Stimulated activated naive CD8-positive, alpha-beta T cell treated with anti-CD3 and anti-CD28 coated beads, Interleukin-15, Interleukin-2, amounts not matched to agents 100 ng/mL and 50 ng/mL, for 24 hours (primary cell): Measurements from ENCODE around the gene PBX4.
A peak's percentile ranks its signal among the peaks of the same experiment; 100 is the strongest.
"Not testable (repeated sequence)": the region's sequence is repeated elsewhere in the genome, so short reads cannot be mapped to it uniquely, and the experiment has no call there.

Experiments used
- H3K27ac Mint-ChIP-seq: one replicate; pipeline ENCODE4 v1.8.0; 2021; ENCODE audit warnings: mild to moderate bottlenecking, mixed read lengths
- H3K27me3 Mint-ChIP-seq: one replicate; pipeline ENCODE4 v1.8.0; 2021; ENCODE audit warnings: mixed read lengths
- H3K36me3 Mint-ChIP-seq: one replicate; pipeline ENCODE4 v1.8.0; 2021; ENCODE audit warnings: low read depth, mixed read lengths
- H3K4me1 Mint-ChIP-seq: one replicate; pipeline ENCODE4 v1.8.0; 2021; ENCODE audit warnings: low read depth, mixed read lengths
- H3K4me3 Mint-ChIP-seq: one replicate; pipeline ENCODE4 v1.8.0; 2021; ENCODE audit warnings: mild to moderate bottlenecking, mixed read lengths
- H3K9me3 Mint-ChIP-seq: one replicate; pipeline ENCODE4 v1.8.0; 2021; ENCODE audit warnings: mixed read lengths

PBX4 gene

GRCh38 chr19:19618219-19619051 is at the start of gene PBX4:
Gene PBX4 (minus strand): TSS chr19:19618687. CDS start chr19:19618629, 58 bp downstream.
- Mint-ChIP-seq H3K27ac (peak within 1 kb of the TSS; percentile 89), H3K27me3 (no peaks in the 10 kb centered on the region), H3K9me3 (no peaks in the 10 kb centered on the region), H3K4me3 (peak within 1 kb of the TSS; percentile 86), H3K36me3 (peaks cover 8% of the 10 kb centered on the region), H3K4me1 (peaks cover 47% of the 10 kb centered on the region)

- peaks cover 31% of the 10 kb centered on the region for H3K36me3 Mint-ChIP-seq
- H3K4me1 Mint-ChIP-seq = peaks cover 51% of the 10 kb centered on the region
- not testable (repeated sequence) for H3K27me3 Mint-ChIP-seq, H3K9me3 Mint-ChIP-seq, H3K4me3 Mint-ChIP-seq, H3K27ac Mint-ChIP-seq
These were observed 47.0 kb upstream of the PBX4 start for GRCh38 chr19:19665420-19665948.

- no peaks in the 10 kb centered on the region for H3K27me3 Mint-ChIP-seq
- H3K4me3 Mint-ChIP-seq = peak within 1 kb of the TSS; percentile 93
- peaks cover 27% of the 10 kb centered on the region for H3K36me3 Mint-ChIP-seq
- H3K9me3 Mint-ChIP-seq = no peaks in the 10 kb centered on the region
- peak within 1 kb of the TSS; percentile 97 for H3K27ac Mint-ChIP-seq
- H3K4me1 Mint-ChIP-seq = peaks cover 40% of the 10 kb centered on the region
These were observed 45.0 kb upstream of the PBX4 start, which contains the start of gene ATP13A1 for GRCh38 chr19:19663256-19664120. Gene ATP13A1 (minus strand): TSS chr19:19663676. CDS start chr19:19663666, 10 bp downstream.

- Mint-ChIP-seq H3K9me3 (no peaks in the 10 kb centered on the region), H3K4me3 (peak overlapping the region; percentile 93), H3K4me1 (peaks cover 34% of the 10 kb centered on the region), H3K36me3 (peaks cover 33% of the 10 kb centered on the region), H3K27me3 (no peaks in the 10 kb centered on the region), H3K27ac (peak overlapping the region; percentile 94)
These were observed 44.4 kb upstream of the PBX4 start for GRCh38 chr19:19662871-19663255.

GRCh38 chr19:19662344-19662743 is 43.9 kb upstream of the PBX4 start:
- H3K4me3 Mint-ChIP-seq = peak overlapping the region; percentile 93
- H3K36me3 Mint-ChIP-seq = peaks cover 37% of the 10 kb centered on the region
- no peaks in the 10 kb centered on the region for H3K9me3 Mint-ChIP-seq

GRCh38 chr19:19661675-19662251 is 43.3 kb upstream of the PBX4 start:
- Mint-ChIP-seq H3K36me3 (peaks cover 40% of the 10 kb centered on the region), H3K4me3 (peak overlapping the region; percentile 93), H3K27ac (peak overlapping the region; percentile 94), H3K4me1 (peaks cover 25% of the 10 kb centered on the region), H3K27me3 (no peaks in the 10 kb centered on the region), H3K9me3 (no peaks in the 10 kb centered on the region)

More at GRCh38 chr19:19662344-19662743, 43.9 kb upstream of the PBX4 start:
- H3K27me3 Mint-ChIP-seq = no peaks in the 10 kb centered on the region
- peak overlapping the region; percentile 94 for H3K27ac Mint-ChIP-seq
- peaks cover 29% of the 10 kb centered on the region for H3K4me1 Mint-ChIP-seq

GRCh38 chr19:19661141-19661674 is 42.7 kb upstream of the PBX4 start:
- H3K36me3 Mint-ChIP-seq = peaks cover 46% of the 10 kb centered on the region
- H3K9me3 Mint-ChIP-seq = no peaks in the 10 kb centered on the region
- peaks cover 22% of the 10 kb centered on the region for H3K4me1 Mint-ChIP-seq
- H3K27ac Mint-ChIP-seq = peak overlapping the region; percentile 94
- H3K27me3 Mint-ChIP-seq = no peaks in the 10 kb centered on the region
- peak overlapping the region; percentile 93 for H3K4me3 Mint-ChIP-seq

- H3K27ac Mint-ChIP-seq = no peak overlapping the region
- H3K9me3 Mint-ChIP-seq = no peaks in the 10 kb centered on the region
- H3K4me1 Mint-ChIP-seq = peaks cover 22% of the 10 kb centered on the region
- no peaks in the 10 kb centered on the region for H3K27me3 Mint-ChIP-seq
- no peak overlapping the region for H3K4me3 Mint-ChIP-seq
- peaks cover 56% of the 10 kb centered on the region for H3K36me3 Mint-ChIP-seq
These were observed 41.3 kb upstream of the PBX4 start for GRCh38 chr19:19659646-19660245.

- H3K9me3 Mint-ChIP-seq = no peaks in the 10 kb centered on the region
- no peak overlapping the region for H3K27ac Mint-ChIP-seq
- H3K4me3 Mint-ChIP-seq = no peak overlapping the region
- peaks cover 58% of the 10 kb centered on the region for H3K36me3 Mint-ChIP-seq
- no peaks in the 10 kb centered on the region for H3K27me3 Mint-ChIP-seq
- H3K4me1 Mint-ChIP-seq = peaks cover 16% of the 10 kb centered on the region
These were observed 38.9 kb upstream of the PBX4 start for GRCh38 chr19:19657397-19657783.

- Mint-ChIP-seq H3K27me3 (no peaks in the 10 kb centered on the region), H3K27ac (no peak overlapping the region), H3K9me3 (no peaks in the 10 kb centered on the region), H3K4me1 (peaks cover 9% of the 10 kb centered on the region), H3K4me3 (no peak overlapping the region), H3K36me3 (peaks cover 57% of the 10 kb centered on the region)
These were observed 38.2 kb upstream of the PBX4 start for GRCh38 chr19:19656451-19657396.

- no peak overlapping the region for H3K4me3 Mint-ChIP-seq
- no peak overlapping the region for H3K27ac Mint-ChIP-seq
- peaks cover 50% of the 10 kb centered on the region for H3K36me3 Mint-ChIP-seq
These were observed 37.3 kb upstream of the PBX4 start for GRCh38 chr19:19655641-19656343.

GRCh38 chr19:19655051-19655594 is 36.6 kb upstream of the PBX4 start:
- peaks cover 50% of the 10 kb centered on the region for H3K36me3 Mint-ChIP-seq

More at GRCh38 chr19:19655641-19656343, 37.3 kb upstream of the PBX4 start:
- Mint-ChIP-seq H3K9me3 (no peaks in the 10 kb centered on the region), H3K4me1 (peaks cover under 1% of the 10 kb centered on the region), H3K27me3 (no peaks in the 10 kb centered on the region)

More at GRCh38 chr19:19655051-19655594, 36.6 kb upstream of the PBX4 start:
- no peak overlapping the region for H3K4me3 Mint-ChIP-seq
- H3K9me3 Mint-ChIP-seq = no peaks in the 10 kb centered on the region
- H3K27ac Mint-ChIP-seq = no peak overlapping the region
- no peaks in the 10 kb centered on the region for H3K27me3 Mint-ChIP-seq
- H3K4me1 Mint-ChIP-seq = no peaks in the 10 kb centered on the region
